ENCODE measurements around the gene KIF13A.
"Not testable (repeated sequence)": the region's sequence is repeated elsewhere in the genome, so short reads cannot be mapped to it uniquely, and the experiment has no call there.

Gene KIF13A

GRCh38 chr6:17866876-17867444 is 120.5 kb downstream of the KIF13A start:
- no peak overlapping the region for H3K27ac ChIP-seq (ENCODE audit: low read depth in 2 of 2, low read length in 2 of 2)
- H3K4me3 ChIP-seq (ENCODE audit: low read length in 2 of 2): no peak overlapping the region
- no peaks in the 10 kb centered on the region for H3K9me3 ChIP-seq (ENCODE audit: control insufficient read depth in 2 of 2, low read length in 2 of 2)
- no peak overlapping the region for H3K9ac ChIP-seq (ENCODE audit: low read depth in 1 of 2, low read length in 2 of 2)
- peaks cover 11 to 23% of the 10 kb centered on the region in 2 donors for H3K4me1 ChIP-seq (ENCODE audit: control insufficient read depth in 2 of 2, insufficient read depth in 2 of 2, low read length in 2 of 2)
- no peaks in the 10 kb centered on the region for H3K36me3 ChIP-seq (ENCODE audit: control insufficient read depth in 2 of 2, insufficient read depth in 2 of 2, low read length in 2 of 2)
- no peaks in the 10 kb centered on the region for H3K27me3 ChIP-seq (ENCODE audit: control insufficient read depth in 2 of 2, insufficient read depth in 2 of 2, low read length in 2 of 2)

- Histone ChIP-seq H3K4me1 (ENCODE audit: control insufficient read depth in 2 of 2, insufficient read depth in 2 of 2, low read length in 2 of 2) (peaks cover 11 to 23% of the 10 kb centered on the region in 2 donors), H3K27me3 (ENCODE audit: control insufficient read depth in 2 of 2, insufficient read depth in 2 of 2, low read length in 2 of 2) (no peaks in the 10 kb centered on the region), H3K27ac (ENCODE audit: low read depth in 2 of 2, low read length in 2 of 2) (peak overlapping the region; percentile 40 to 52)
Observed at GRCh38 chr6:17865798-17866725, 121.4 kb downstream of the KIF13A start.

GRCh38 chr6:17865243-17865642 is 122.2 kb downstream of the KIF13A start:
- Histone ChIP-seq H3K27me3 (ENCODE audit: control insufficient read depth in 2 of 2, insufficient read depth in 2 of 2, low read length in 2 of 2) (no peaks in the 10 kb centered on the region), H3K4me1 (ENCODE audit: control insufficient read depth in 2 of 2, insufficient read depth in 2 of 2, low read length in 2 of 2) (peaks cover 11 to 23% of the 10 kb centered on the region in 2 donors), H3K36me3 (ENCODE audit: control insufficient read depth in 2 of 2, insufficient read depth in 2 of 2, low read length in 2 of 2) (no peaks in the 10 kb centered on the region), H3K9ac (ENCODE audit: low read depth in 1 of 2, low read length in 2 of 2) (no peak overlapping the region), H3K27ac (ENCODE audit: low read depth in 2 of 2, low read length in 2 of 2) (peak overlapping the region in 1 of 2 donors; percentile 73), H3K9me3 (ENCODE audit: control insufficient read depth in 2 of 2, low read length in 2 of 2) (no peaks in the 10 kb centered on the region), H3K4me3 (ENCODE audit: low read length in 2 of 2) (no peak overlapping the region)

More at GRCh38 chr6:17865798-17866725, 121.4 kb downstream of the KIF13A start:
- Histone ChIP-seq H3K9ac (ENCODE audit: low read depth in 1 of 2, low read length in 2 of 2) (peak overlapping the region in 1 of 2 donors; percentile 14), H3K36me3 (ENCODE audit: control insufficient read depth in 2 of 2, insufficient read depth in 2 of 2, low read length in 2 of 2) (no peaks in the 10 kb centered on the region), H3K4me3 (ENCODE audit: low read length in 2 of 2) (no peak overlapping the region), H3K9me3 (ENCODE audit: control insufficient read depth in 2 of 2, low read length in 2 of 2) (no peaks in the 10 kb centered on the region)

- Histone ChIP-seq H3K4me1 (ENCODE audit: control insufficient read depth in 2 of 2, insufficient read depth in 2 of 2, low read length in 2 of 2) (peaks cover 11 to 23% of the 10 kb centered on the region in 2 donors), H3K4me3 (ENCODE audit: low read length in 2 of 2) (peak overlapping the region in 1 of 2 donors; percentile 10), H3K27ac (ENCODE audit: low read depth in 2 of 2, low read length in 2 of 2) (peak overlapping the region; percentile 39 to 73), H3K9ac (ENCODE audit: low read depth in 1 of 2, low read length in 2 of 2) (no peak overlapping the region), H3K9me3 (ENCODE audit: control insufficient read depth in 2 of 2, low read length in 2 of 2) (no peaks in the 10 kb centered on the region), H3K36me3 (ENCODE audit: control insufficient read depth in 2 of 2, insufficient read depth in 2 of 2, low read length in 2 of 2) (no peaks in the 10 kb centered on the region), H3K27me3 (ENCODE audit: control insufficient read depth in 2 of 2, insufficient read depth in 2 of 2, low read length in 2 of 2) (no peaks in the 10 kb centered on the region)
Observed at GRCh38 chr6:17863901-17864754, 123.3 kb downstream of the KIF13A start.

- Histone ChIP-seq H3K9me3 (ENCODE audit: control insufficient read depth in 2 of 2, low read length in 2 of 2) (no peaks in the 10 kb centered on the region), H3K36me3 (ENCODE audit: control insufficient read depth in 2 of 2, insufficient read depth in 2 of 2, low read length in 2 of 2) (no peaks in the 10 kb centered on the region), H3K27me3 (ENCODE audit: control insufficient read depth in 2 of 2, insufficient read depth in 2 of 2, low read length in 2 of 2) (no peaks in the 10 kb centered on the region), H3K9ac (ENCODE audit: low read depth in 1 of 2, low read length in 2 of 2) (no peak overlapping the region), H3K27ac (ENCODE audit: low read depth in 2 of 2, low read length in 2 of 2) (no peak overlapping the region), H3K4me1 (ENCODE audit: control insufficient read depth in 2 of 2, insufficient read depth in 2 of 2, low read length in 2 of 2) (peaks cover 9 to 20% of the 10 kb centered on the region in 2 donors), H3K4me3 (ENCODE audit: low read length in 2 of 2) (no peak overlapping the region)
Observed at GRCh38 chr6:17861361-17861760, 126.1 kb downstream of the KIF13A start.

- no peak overlapping the region for H3K4me3 ChIP-seq (ENCODE audit: low read length in 2 of 2)
- H3K9ac ChIP-seq (ENCODE audit: low read depth in 1 of 2, low read length in 2 of 2): no peak overlapping the region
- H3K9me3 ChIP-seq (ENCODE audit: control insufficient read depth in 2 of 2, low read length in 2 of 2): no peaks in the 10 kb centered on the region
- H3K27ac ChIP-seq (ENCODE audit: low read depth in 2 of 2, low read length in 2 of 2): no peak overlapping the region
- H3K27me3 ChIP-seq (ENCODE audit: control insufficient read depth in 2 of 2, insufficient read depth in 2 of 2, low read length in 2 of 2): no peaks in the 10 kb centered on the region
- peaks cover 0 to 2% of the 10 kb centered on the region in 2 donors for H3K36me3 ChIP-seq (ENCODE audit: control insufficient read depth in 2 of 2, insufficient read depth in 2 of 2, low read length in 2 of 2)
- peaks cover 9 to 17% of the 10 kb centered on the region in 2 donors for H3K4me1 ChIP-seq (ENCODE audit: control insufficient read depth in 2 of 2, insufficient read depth in 2 of 2, low read length in 2 of 2)
Observed at GRCh38 chr6:17859846-17860245, 127.6 kb downstream of the KIF13A start.

- no peaks in the 10 kb centered on the region for H3K9me3 ChIP-seq (ENCODE audit: control insufficient read depth in 2 of 2, low read length in 2 of 2)
- peaks cover 3 to 4% of the 10 kb centered on the region in 2 donors for H3K4me1 ChIP-seq (ENCODE audit: control insufficient read depth in 2 of 2, insufficient read depth in 2 of 2, low read length in 2 of 2)
- peaks cover 0 to 3% of the 10 kb centered on the region in 2 donors for H3K36me3 ChIP-seq (ENCODE audit: control insufficient read depth in 2 of 2, insufficient read depth in 2 of 2, low read length in 2 of 2)
- no peak overlapping the region for H3K4me3 ChIP-seq (ENCODE audit: low read length in 2 of 2)
- H3K9ac ChIP-seq (ENCODE audit: low read depth in 1 of 2, low read length in 2 of 2): no peak overlapping the region
- no peaks in the 10 kb centered on the region for H3K27me3 ChIP-seq (ENCODE audit: control insufficient read depth in 2 of 2, insufficient read depth in 2 of 2, low read length in 2 of 2)
- H3K27ac ChIP-seq (ENCODE audit: low read depth in 2 of 2, low read length in 2 of 2): no peak overlapping the region
Observed at GRCh38 chr6:17858584-17858983, 128.9 kb downstream of the KIF13A start.

- not testable (repeated sequence) for H3K9ac ChIP-seq (ENCODE audit: low read depth in 1 of 2, low read length in 2 of 2); H3K4me1 ChIP-seq (ENCODE audit: control insufficient read depth in 2 of 2, insufficient read depth in 2 of 2, low read length in 2 of 2); H3K27ac ChIP-seq (ENCODE audit: low read depth in 2 of 2, low read length in 2 of 2)
Observed at GRCh38 chr6:17857188-17857587, 130.2 kb downstream of the KIF13A start.

GRCh38 chr6:17856306-17856705 is 131.1 kb downstream of the KIF13A start:
- no peaks in the 10 kb centered on the region for H3K27me3 ChIP-seq (ENCODE audit: control insufficient read depth in 2 of 2, insufficient read depth in 2 of 2, low read length in 2 of 2)
- no peak overlapping the region for H3K4me3 ChIP-seq (ENCODE audit: low read length in 2 of 2)
- no peak overlapping the region for H3K27ac ChIP-seq (ENCODE audit: low read depth in 2 of 2, low read length in 2 of 2)
- H3K4me1 ChIP-seq (ENCODE audit: control insufficient read depth in 2 of 2, insufficient read depth in 2 of 2, low read length in 2 of 2): no peaks in the 10 kb centered on the region
- no peak overlapping the region for H3K9ac ChIP-seq (ENCODE audit: low read depth in 1 of 2, low read length in 2 of 2)
- H3K9me3 ChIP-seq (ENCODE audit: control insufficient read depth in 2 of 2, low read length in 2 of 2): no peaks in the 10 kb centered on the region
- H3K36me3 ChIP-seq (ENCODE audit: control insufficient read depth in 2 of 2, insufficient read depth in 2 of 2, low read length in 2 of 2): peaks cover 0 to 10% of the 10 kb centered on the region in 2 donors

More at GRCh38 chr6:17857188-17857587, 130.2 kb downstream of the KIF13A start:
- not testable (repeated sequence) for H3K9me3 ChIP-seq (ENCODE audit: control insufficient read depth in 2 of 2, low read length in 2 of 2); H3K4me3 ChIP-seq (ENCODE audit: low read length in 2 of 2); H3K27me3 ChIP-seq (ENCODE audit: control insufficient read depth in 2 of 2, insufficient read depth in 2 of 2, low read length in 2 of 2); H3K36me3 ChIP-seq (ENCODE audit: control insufficient read depth in 2 of 2, insufficient read depth in 2 of 2, low read length in 2 of 2)

Data from mucosa of rectum (tissue), 2 donors.